ENCODE data around the gene DNMBP.
"Not testable (repeated sequence)": the region's sequence is repeated elsewhere in the genome, so short reads cannot be mapped to it uniquely, and the experiment has no call there.

DNMBP gene

DNA sequence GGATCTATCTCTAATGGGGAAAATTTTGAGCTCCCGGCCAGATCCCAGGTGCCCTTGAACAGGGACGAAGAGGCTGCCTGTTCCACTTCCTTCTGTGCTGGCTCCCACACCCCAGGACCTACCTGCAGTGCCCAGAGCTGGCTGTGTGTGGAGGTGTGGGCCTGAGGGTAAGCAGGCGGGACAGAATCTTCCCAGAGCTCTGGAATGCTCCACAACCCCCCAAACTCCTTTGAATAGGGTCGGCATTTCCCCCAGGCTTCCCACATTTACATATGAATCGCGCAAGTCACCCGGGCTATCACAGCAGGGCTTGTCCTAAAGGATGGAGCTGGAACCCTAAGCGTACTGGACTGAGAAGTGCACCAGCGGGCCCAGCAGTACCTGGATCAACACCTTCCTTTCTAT lies 95.9 kb downstream of the DNMBP start:
- DNase-seq (ENCODE audit: low read depth) = no peak

DNA sequence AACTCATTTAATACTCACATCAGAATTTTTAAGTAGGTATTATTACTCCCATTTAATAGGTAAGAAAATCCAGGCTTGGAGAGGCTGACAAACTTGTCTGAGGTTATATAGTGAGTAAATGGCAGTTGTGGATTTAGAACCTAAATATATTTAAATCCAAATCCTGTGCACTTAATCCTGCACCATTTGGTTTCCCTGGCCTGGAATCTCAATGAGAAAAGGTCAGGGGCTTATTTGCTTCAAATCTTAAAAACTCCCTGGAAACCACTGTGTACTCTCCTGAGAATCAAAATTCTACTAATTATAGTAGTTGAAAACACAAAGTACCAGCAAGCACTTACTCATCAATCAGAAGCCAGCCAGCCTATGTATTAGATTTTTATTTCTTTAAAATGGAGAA lies 97.7 kb downstream of the DNMBP start:
- no peak for DNase-seq (ENCODE audit: low read depth)

DNA sequence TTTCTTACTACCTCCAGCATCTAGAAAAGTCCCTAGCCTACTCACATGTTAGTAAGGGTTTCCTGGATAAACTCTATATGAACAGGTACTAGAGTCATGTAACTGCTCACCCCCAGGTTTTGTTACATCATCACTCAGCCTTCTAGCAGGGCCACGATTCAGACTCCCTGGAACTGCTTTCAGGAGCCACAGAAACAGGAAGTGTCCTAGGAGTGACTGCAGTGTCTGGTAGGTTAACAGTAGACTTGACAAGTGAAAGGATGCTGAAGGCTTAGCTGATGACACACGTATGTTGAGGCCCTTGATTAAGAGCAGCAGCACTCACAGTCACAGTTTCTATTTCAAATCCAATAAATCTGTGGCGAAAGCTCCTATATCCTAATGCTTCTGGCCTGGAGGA lies 101.2 kb downstream of the DNMBP start:
- DNase-seq (ENCODE audit: low read depth) = no peak

DNA sequence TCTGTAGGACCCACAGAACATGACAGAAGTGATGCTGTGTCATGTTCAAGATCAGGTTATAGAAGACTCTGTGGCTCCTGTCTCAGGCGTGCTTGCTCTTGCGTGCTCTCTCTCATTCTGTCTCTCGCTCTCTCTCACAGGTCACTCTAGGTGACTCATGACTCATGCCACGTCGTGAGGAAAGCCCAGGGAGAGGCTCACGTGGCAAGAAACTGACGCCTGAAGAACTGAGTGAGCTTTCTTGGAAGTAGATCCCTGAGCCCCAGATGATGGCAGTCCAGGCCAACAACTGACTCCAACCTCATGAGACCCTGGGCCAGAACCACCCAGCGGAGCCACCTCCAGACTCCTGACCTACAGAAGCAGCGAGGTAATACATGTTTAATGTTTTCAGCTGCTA lies 103.3 kb downstream of the DNMBP start:
- no peak for DNase-seq (ENCODE audit: low read depth)

DNA sequence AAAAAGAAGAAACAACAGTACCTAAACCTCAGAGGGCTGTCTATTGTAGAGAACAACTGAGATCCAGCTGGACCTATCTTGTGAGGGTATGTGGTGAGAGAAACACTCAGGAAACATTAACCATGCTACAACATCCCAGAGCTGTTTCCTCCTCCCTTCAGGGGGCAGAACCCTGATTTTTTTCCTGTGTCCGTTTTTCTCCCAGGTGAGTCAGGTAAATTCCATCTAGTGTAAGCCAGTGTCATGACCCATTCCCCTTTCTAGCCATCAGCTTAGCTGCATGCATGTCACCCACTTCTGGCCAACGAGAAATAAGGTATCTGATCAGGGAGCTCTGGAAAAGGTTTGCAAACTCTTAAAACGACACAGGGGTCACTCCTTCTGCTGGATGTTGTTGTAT lies 103.8 kb downstream of the DNMBP start:
- DNase-seq (ENCODE audit: low read depth) = no peak

DNA sequence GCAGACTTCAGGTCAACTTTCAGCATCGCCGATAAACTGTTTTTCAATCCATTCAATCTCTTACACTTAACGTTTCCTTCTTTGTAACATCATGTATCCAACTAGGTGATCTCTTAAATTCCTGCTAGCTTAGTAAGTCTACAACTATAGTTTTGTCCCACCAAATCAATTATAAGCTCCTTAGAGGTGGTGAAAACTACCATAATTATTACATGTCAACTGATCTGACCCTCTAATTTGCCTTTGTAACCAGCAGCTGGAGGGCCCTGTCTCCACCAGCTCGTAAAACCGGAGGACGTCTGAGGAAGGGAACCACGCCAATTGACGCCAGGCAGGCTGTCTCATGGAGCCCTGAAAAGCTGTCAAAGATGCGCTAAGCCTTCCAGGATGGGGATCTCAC lies 113.9 kb downstream of the DNMBP start:
- no peak for DNase-seq (ENCODE audit: low read depth)

DNA sequence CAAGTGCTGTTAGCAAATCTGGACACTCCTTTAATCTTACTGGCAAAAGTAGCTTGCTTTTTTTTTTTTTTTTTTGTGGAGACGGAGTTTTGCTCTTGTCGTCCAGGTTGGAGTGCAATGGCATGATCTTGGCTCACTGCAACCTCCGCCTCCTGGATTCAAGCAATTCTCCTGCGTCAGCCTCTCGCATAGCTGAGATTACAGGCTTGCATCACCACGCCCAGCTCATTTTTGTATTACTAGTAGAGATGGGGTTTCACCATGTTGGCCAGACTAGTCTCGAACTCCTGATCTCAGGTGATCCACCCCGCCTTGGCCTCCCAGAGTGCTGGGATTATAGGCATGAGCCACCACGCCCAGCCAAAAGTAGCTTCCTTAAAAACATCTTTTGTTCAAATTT lies 114.7 kb downstream of the DNMBP start:
- DNase-seq (ENCODE audit: low read depth) = not testable (repeated sequence)

DNA sequence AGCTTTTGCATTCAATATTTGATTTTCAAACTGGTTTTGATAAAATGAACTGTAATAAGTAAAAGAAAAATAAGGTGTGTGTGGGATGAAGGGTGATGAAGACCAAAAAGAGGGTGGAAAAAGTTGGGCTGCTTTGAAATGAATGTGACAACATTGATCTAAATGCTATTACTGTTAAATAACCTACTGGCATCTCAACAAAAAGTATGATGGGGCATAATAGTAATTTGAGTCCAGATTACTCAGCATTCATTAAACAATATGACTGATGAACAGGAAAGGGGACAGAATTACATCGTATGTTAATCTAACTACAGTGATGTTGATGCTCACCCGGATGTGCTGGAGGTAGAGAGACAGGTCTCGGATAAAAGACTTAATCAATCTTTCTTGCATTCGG lies 115.1 kb downstream of the DNMBP start:
- no peak for DNase-seq (ENCODE audit: low read depth)

DNA sequence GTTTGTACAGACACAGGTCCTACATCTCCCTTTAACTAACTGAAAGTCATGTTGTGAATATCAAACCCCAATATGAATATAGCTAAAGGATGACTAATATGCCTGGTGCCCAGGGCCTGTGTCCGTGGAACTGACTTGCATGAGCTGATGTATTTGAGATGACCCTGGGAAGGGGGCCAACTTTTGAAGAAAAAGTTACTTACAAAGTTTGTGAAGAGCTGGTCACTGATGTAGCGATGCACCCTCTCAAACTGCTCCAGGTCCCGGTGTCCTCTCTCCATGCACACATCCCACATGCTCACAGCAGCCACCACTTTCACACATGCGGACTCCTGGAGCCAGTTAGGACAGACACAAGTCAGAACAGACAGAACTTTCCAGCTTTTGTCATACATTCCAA lies 121.1 kb downstream of the DNMBP start:
- DNase-seq (ENCODE audit: low read depth) = no peak

DNA sequence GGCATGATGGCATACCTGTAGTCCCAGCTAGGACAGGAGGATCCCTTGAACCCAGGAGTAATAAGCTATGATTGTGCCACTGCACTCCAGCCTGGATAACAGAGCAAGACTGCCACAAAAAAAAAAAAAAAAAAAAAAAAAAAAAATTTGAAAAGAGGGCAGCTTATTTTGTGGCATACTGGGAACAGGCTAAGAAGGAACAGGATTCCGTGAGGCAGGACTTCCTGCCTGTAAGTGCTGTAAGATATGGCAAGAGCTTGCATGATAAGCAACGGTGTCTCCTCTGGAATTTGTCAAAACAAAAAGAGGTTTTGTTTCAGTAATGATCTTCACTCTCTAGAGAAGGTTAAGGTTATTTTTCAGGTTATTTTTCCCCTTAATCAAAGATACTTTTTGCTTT lies 126.2 kb downstream of the DNMBP start:
- DNase-seq (ENCODE audit: low read depth) = no peak

DNA sequence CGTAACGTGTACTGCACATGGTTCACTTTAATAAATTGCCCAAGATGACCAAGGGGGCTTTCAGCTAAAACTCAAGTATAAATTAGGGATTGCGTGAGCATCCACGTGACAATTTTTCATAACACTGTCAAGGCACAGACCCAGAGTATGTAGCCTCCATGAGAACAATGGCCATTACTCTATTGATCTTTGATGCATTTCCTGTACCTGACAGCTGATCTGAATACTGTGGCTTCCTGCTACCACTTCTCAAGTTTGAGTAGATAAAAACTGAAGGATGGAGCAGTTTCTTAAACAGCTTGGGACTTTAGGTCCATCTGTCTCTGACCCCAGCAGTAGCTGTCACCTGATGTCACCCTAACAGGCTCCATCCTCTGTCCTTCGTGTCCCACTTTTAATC lies 128.4 kb downstream of the DNMBP start:
- DNase-seq (ENCODE audit: low read depth) = no peak

DNA sequence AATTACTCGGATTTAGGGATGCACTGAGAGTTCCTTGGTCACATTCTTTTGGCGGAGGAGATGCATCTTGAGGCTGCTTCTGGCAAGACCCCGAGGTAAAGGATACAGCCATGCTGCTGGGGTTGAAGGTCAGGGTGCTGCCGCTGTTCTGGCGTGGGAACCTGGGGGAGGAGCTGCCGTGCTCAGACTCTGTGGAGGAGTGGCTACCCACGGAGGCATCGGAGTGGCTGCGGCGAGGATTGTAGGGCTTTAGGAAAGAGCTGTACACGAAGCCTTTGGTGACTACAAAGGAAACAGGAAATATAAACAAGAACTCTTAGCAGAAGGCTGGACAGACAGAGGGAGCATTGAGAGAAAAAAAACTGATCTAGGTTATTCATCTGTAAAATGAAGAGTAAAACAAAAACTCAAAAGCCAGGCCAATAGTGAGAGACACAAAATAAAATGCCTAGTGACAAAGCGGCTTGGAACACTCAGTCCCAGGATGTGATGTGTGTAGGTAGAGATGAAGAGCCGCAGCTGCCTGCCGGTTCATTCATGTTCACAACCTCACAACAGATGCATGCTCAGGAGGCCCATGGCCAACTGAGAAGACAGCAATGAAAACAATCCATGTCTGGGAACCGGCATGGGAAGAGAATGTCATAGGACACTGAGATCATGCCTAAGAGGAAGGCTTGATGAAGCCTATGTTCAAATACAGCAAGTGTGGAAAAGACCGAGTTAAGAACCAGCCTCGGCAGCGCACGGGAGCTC lies 129.5 kb downstream of the DNMBP start:
- no peak for DNase-seq (ENCODE audit: low read depth)

DNA sequence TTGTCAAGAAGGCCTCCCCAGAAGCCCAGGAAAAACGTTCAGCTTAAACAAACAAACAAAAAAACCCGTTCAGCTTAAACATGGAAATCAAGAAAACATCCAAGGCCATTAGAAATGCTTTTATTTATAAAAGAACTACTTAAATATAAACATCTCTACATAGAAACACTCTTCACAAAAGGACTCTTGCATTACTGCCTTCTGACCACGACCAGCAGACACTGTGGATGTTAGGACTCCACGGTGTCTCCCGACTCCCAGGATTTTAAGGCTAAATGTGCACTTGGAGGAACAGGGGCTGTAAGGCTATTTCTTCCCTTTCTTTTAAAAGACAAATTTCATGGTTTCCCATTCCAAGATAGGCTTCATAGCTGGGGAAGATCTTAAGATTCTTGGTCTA lies 134.3 kb downstream of the DNMBP start:
- DNase-seq (ENCODE audit: low read depth) = no peak

DNA sequence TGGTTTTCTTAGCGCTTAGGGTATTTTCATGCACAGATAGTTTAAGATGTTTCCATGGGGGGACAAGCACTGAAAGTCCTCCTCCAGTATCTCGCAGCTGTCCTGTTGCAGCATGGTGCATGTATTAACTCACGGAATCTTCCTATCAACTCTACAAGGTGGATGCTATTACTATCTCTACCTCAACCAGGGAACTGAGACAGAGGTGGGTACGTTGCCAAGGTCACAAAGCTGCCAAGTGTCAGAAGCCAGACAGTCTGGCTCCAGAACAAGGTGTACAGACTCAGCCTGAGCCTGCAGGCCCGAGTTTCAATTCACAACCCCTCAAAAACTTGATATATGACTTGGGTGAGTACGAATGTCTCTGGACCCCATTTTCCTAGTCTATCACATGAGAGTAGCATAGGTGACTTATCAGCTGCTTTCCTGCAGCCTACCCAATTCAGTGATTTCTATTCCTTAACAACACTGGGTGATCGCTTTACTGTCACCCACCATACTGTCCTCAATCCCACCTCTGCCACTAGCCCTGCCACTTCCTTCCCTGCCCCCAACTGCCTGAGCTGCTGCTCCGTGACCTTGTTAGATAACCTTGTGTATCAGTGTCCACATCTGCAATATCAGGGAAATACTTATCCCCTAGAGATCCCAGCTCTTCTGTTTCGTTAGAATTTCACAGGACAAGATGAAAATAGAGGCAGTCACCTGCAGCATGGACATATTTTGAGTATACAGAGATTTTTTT lies 135.2 kb downstream of the DNMBP start:
- DNase-seq (ENCODE audit: low read depth) = no peak

DNA sequence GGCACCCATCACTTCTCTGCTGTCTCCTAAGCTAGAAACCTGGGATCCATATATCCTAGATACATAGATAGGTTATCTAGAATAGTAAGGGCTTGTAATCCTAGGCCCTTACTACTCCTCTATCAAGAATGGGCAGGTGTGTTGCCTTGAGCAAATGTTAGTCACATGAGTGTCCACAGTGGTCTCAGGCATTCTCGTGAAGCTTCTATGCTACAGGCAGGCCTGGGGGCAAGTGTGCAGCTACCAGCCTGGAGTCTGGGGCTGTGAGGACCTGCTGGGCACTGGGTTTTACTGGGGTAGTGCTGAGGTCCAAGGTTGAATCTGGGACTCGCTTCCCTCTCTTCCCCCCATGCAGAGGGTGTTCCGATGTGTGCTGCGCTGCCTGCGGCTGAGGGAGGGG lies 135.9 kb downstream of the DNMBP start:
- DNase-seq (ENCODE audit: low read depth) = no peak

DNA sequence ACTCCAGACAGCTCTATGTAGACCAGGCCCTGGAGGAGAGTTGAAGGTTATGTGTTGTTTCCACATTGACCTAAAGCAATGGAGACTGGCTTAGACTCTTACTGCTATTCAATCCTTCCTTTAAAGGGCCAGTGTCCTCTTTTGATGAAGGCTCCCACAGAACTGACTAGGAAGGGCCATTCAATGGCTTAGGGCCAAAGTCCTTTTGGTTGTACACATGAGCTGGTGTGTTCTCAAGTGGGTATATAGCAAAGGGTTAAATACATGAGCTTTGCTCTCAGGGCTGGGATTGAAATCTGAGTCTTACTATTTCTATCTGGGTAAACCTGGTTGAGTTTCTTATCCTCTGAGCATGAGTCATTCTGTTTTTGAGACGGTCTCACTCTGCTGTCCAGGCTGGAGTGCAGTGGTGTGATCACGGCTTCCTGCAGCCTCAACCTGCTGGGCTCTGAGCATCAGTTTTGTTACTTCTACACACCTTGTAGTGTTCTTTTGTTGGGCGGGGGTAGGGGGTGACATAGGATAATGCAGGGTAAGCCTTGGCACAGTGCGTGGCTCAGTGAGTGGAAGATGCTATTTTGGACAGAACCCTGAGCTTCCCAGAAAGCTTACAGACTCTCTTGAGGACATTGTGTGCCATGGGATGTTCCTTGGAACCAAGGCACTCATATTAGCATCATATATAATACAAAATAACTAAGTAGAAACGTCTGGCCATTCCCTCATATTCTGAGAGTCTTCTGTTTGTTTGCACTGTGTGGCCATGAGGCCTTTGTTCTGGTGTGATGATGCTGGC lies 137.2 kb downstream of the DNMBP start:
- DNase-seq (ENCODE audit: low read depth) = no peak

DNA sequence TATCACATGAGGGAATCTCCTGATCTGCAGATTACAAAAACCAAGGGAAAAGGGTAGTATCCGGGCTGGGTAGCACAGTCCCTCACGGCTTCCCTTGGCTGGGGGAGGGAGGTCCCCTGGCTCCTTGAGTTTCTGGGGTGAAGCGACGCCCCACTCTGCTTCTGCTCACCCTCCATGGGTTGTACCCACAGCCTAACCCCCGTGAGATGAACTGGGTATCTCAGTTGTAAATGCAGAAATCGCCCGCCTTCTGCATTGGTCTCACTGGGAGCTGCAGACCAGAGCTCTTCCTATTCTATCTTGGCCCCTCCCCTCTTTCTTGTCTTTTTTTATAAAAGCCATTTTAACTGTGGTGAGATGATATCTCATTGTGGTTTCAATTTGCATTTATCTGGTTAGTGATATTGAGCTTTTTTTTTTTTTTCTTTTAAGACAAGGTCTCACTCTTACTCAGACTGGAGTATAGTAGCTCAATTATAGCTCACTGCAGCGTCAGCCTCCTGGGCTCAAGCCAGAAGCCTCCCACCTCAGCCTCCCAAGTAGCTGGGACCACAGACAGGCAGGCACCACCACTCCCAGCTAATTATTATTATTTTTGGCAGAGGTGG lies 139.5 kb downstream of the DNMBP start:
- no peak for DNase-seq (ENCODE audit: low read depth)

DNA sequence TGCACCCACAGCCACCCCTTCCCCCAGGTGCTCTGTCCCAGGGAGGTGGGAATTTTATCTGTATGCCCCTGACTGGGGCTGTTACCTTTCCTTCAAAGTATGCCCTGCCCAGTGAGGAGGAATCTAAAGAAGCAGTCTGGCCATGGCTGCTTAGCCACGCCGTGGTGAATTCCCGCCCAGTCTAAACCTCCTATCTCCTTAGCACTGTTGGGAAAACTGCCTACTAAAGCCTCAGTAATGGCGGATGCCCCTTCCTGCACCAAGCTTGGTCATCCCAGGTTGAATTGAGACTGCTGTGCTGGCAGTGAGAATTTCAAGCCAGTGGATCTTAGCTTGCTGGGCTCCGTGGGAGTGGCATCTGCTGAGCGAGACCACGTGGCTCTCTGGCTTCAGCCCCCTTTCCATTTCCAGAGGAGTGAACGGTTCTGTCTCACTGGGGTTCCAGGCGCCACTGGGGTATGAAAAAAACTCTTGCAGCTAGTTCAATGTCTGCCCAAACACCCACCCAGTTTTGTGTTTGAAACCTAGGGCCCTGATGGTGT lies 140.1 kb downstream of the DNMBP start:
- DNase-seq (ENCODE audit: low read depth) = no peak

DNA sequence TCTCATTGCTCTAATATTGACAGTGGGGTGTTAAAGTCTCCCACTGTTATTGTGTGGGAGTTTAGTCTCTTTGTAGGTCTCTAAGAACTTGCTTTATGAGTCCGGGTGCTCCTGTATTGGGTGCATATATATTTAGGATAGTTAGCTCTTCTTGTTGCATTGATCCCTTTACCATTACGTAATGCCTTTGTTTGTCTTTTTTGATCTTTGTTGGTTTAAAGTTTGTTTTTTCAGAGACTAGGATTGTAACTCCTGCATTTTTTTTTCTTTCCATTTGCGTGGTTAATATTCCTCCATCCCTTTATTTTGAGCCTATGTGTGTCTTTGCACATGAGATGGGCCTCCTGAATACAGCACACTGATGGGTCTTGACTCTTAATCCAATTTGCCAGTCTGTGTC lies 142.5 kb downstream of the DNMBP start:
- DNase-seq (ENCODE audit: low read depth) = not testable (repeated sequence)

DNA sequence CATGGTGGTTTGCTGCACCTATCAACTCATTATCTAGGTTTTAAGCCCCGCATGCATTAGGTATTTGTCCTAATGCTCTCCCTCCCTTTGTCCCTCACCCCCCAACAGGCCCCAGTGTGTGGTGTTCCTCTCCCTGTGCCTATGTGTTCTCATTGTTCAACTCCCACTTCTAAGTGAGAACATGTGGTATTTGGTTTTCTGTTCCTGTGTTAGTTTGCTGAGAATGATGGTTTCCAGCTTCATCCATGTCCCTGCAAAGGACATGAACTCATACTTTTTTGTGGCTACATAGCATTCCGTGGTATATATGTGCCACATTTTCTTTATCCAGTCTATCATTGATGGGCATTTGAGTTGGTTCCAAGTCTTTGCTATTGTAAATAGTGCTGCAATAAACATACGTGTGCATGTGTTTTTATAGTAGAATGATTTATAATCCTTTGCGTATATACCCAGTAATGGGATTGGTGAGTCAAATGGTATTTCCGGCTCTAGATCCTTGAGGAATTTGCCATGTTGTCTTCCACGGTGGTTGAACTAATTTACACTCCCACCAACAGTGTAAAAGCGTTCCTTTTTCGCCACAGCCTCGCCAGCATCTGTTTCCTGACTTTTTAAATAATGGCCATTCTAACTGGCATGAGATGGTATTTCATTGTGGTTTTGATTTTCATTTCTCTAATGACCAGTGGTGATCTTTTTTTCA lies 146.1 kb downstream of the DNMBP start:
- DNase-seq (ENCODE audit: low read depth) = not testable (repeated sequence)

DNA sequence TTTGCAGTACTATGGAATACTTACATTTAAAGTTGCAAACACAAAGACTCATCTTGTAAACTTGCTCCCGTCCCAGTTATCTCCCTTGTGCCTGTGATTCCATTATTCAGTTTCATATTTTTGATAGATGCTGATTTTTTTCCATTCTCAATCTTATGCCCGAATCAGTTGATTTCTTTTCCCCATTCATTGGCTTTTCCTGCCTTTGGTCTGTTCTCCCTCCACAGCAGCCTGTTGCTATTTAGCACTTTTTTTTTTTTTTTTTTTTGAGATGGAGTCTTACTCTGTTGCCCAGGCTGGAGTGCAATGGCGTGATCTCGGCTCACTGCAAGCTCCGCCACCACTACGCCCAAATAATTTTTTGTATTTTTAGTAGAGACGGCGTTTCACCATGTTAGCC lies 149.3 kb downstream of the DNMBP start:
- no peak for DNase-seq (ENCODE audit: low read depth)

DNA sequence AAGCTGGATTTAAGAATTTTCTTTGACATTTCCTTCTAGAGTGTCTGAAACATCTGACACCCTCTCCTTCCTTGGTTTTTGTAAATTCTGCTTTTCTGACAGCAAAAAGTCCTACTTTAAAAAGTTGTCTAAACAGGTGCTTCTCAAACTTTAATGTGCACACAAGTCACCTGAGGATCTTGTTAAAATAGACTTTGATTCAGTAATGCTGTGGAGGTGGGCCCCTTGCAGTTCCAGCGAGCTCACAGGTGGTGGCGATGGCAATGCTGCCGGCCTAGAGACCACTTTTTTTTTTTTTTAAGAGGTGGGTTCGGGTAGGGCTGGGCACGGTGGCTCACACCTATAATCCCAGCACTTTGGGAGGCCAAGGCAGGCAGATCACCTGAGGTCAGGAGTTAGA lies 150.2 kb downstream of the DNMBP start:
- no peak for DNase-seq (ENCODE audit: low read depth)

Data from stimulated activated CD8-positive, alpha-beta memory T cell treated with anti-CD3 and anti-CD28 coated beads, Interleukin-12 subunit alpha, Interleukin-12 subunit beta, amount 100 ng/mL, for 4 hours (primary cell).